SH-SY5Y (cell line): ENCODE measurements around the gene NAA16.

ENCODE experiments used
- GATA2 ChIP-seq: IDR thresholded peaks from 2 replicates; pipeline ENCODE4 v1.6.1; 2011; ENCODE audit warnings: mild to moderate bottlenecking, low read depth, low read length
- GATA3 ChIP-seq: IDR thresholded peaks from 2 replicates; pipeline ENCODE4 v1.6.1; 2011; ENCODE audit warnings: low read depth, mild to moderate bottlenecking, low read length, moderate library complexity

DNA sequence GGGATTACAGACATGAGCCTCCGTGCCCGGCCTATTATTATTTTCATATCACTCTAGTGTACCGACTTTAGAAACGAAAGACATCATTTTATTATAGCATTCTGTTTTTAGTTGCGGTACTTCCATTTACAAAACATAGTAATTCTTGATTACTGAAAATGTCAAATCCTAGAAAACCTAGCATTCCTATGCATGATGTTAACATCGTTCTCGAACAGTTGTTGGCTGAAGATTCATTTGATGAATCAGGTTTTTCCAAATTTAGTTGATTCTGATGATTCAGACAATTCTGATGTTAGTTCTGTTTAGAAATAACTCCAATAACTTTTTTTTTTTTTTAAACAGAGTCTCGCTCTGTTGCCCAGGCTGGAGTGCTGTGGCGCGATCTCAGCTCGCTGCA, 36.2 kb upstream of the NAA16 start:
- no peak for TF ChIP-seq GATA3
- TF ChIP-seq GATA2 = no peak
